PC-3 (cell line): Measurements from ENCODE around the gene CSK. TPM values are rescaled to one million over a fixed set of nuclear protein-coding genes. Genes with fewer than 3 reads are reported as not detected.
"Not testable (repeated sequence)": the region's sequence is repeated elsewhere in the genome, so short reads cannot be mapped to it uniquely, and the experiment has no call there.

Source experiments
- ATAC-seq: fragments of 200-7000 bp; cut with Tn5 transposase; 2 replicates; pipeline ENCODE4 v1.9.1; 2020; ENCODE audit warnings: mild to moderate bottlenecking, moderate library complexity
- BruUV-seq: library from RNA; stranded (reverse); fragments of 400-500 nt; replicated peaks from 2 replicates; lab custom pipeline; 2021; lab: Mats Ljungman, UMichigan
- CTCF ChIA-PET: fragments of 300-600 bp; sonication (Branson Sonifier 250); formaldehyde crosslinking; loops from one replicate; lab custom pipeline; 2022; ENCODE audit warnings: antibody characterized with exemption; lab: Charles Lee
- POLR2A ChIA-PET: fragments of 300-600 bp; sonication (Branson Sonifier 250); formaldehyde crosslinking; loops from one replicate; lab custom pipeline; 2022; ENCODE audit warnings: antibody characterized with exemption; ENCODE audit not compliant: unreplicated experiment; lab: Charles Lee
- DNase-seq: peaks from one replicate; pipeline ENCODE4 v3.0.0-alpha.2; 2015
- H2AFZ ChIP-seq: fragments of 300-600 bp; sonication (generic); 2 replicates; pipeline ENCODE4 v1.6.0; 2016; ENCODE audit warnings: antibody characterized with exemption, low read length
- H3F3A ChIP-seq: fragments of 300-600 bp; sonication (generic); one replicate; pipeline ENCODE4 v1.6.0; 2017; ENCODE audit warnings: antibody characterized with exemption, low read length, control low read depth, mild to moderate bottlenecking; ENCODE audit not compliant: unreplicated experiment
- H3K27ac ChIP-seq: fragments of 300-600 bp; sonication (generic); 2 replicates; pipeline ENCODE4 v1.5.1; 2016; ENCODE audit warnings: mild to moderate bottlenecking, low read length
- H3K27me3 ChIP-seq: fragments of 300-600 bp; sonication (generic); 2 replicates; pipeline ENCODE4 v1.6.1; 2016; ENCODE audit warnings: low read length, mixed read lengths
- H3K36me3 ChIP-seq: fragments of 300-600 bp; sonication (generic); 2 replicates; pipeline ENCODE4 v1.6.1; 2016; ENCODE audit warnings: low read depth, mixed run types, low read length, mixed read lengths
- H3K4me1 ChIP-seq: fragments of 300-600 bp; sonication (generic); 2 replicates; pipeline ENCODE4 v1.5.1; 2016; ENCODE audit warnings: low read length; ENCODE audit not compliant: insufficient read depth
- H3K4me2 ChIP-seq: fragments of 300-600 bp; sonication (generic); 2 replicates; pipeline ENCODE4 v1.6.0; 2016; ENCODE audit warnings: low read length
- H3K4me3 ChIP-seq: fragments of 300-600 bp; sonication (generic); 2 replicates; pipeline ENCODE4 v1.5.1; 2016; ENCODE audit warnings: mild to moderate bottlenecking, low read length, mixed read lengths
- H3K79me2 ChIP-seq: fragments of 300-600 bp; sonication (generic); 2 replicates; pipeline ENCODE4 v1.6.1; 2017; ENCODE audit warnings: low read length, mixed read lengths
- H3K9ac ChIP-seq: fragments of 300-600 bp; sonication (generic); 2 replicates; pipeline ENCODE4 v1.6.0; 2016; ENCODE audit warnings: mild to moderate bottlenecking, low read length
- H3K9me2 ChIP-seq: fragments of 300-600 bp; sonication (generic); replicated peaks from 2 replicates; pipeline ENCODE4 v1.6.1; 2016; ENCODE audit warnings: mixed run types, low read length, mixed read lengths
- H3K9me3 ChIP-seq: fragments of 300-600 bp; sonication (generic); 2 replicates; pipeline ENCODE4 v1.6.1; 2016; ENCODE audit warnings: low read length, mixed read lengths
- H4K20me1 ChIP-seq: fragments of 300-600 bp; sonication (generic); 2 replicates; pipeline ENCODE4 v1.6.1; 2016; ENCODE audit warnings: low read length, mixed read lengths
- EZH2 ChIP-seq: fragments of 300-600 bp; sonication (generic); IDR thresholded peaks from one replicate; pipeline ENCODE4 v1.6.1; 2017; ENCODE audit warnings: antibody characterized with exemption, mild to moderate bottlenecking, low read length; ENCODE audit not compliant: unreplicated experiment
- EZH2phosphoT487 ChIP-seq: fragments of 300-600 bp; sonication (generic); IDR thresholded peaks from 2 replicates; pipeline ENCODE4 v1.6.1; 2018; ENCODE audit warnings: mild to moderate bottlenecking, antibody characterized with exemption, low read length, borderline replicate concordance
- intact Hi-C: fragments of 100-400 bp; cut with micrococcal nuclease; formaldehyde crosslinking; loops from 2 replicates; pipeline ENCODE4 v1.9.0; 2023
- total RNA-seq: library from RNA; depleted of rRNA; stranded (reverse); fragments of >200 nt; gene quantifications from 2 replicates; pipeline ENCODE4 v1.2.3, GENCODE V29; 2014
- TF ChIP-seq, protein P1 (sequence below): fragments of 300-600 bp; sonication (generic); conservative IDR thresholded peaks from 2 replicates; pipeline ENCODE4 v1.5.1; 2017; ENCODE audit warnings: antibody characterized with exemption, low read depth, mild to moderate bottlenecking, low read length

CSK gene
- total RNA-seq, 1 experiment from 2014 or later, result 38.0 TPM

DNA sequence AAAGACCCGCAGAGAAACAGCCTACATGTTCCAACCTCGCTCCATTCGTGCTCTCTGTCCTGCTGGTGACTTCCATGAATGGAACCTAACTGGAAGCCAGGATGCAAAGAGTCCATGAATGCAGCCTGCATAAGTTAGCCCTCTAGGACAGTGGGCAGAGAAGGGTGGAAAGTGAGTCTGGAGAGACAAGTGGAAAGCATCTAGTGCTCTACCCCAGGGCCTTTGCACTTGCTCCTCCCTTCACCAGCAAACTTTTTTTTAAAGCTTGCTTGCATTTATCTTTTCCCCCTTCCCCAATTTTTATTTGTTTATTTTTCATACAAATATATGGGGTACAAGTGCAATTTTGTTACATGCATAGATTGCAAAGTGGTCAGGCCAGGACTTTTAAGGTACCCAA, 48.6 kb upstream of the CSK start:
- no peaks in the 10 kb centered on the region for H4K20me1 ChIP-seq
- intact Hi-C loops, result no loop called here

DNA sequence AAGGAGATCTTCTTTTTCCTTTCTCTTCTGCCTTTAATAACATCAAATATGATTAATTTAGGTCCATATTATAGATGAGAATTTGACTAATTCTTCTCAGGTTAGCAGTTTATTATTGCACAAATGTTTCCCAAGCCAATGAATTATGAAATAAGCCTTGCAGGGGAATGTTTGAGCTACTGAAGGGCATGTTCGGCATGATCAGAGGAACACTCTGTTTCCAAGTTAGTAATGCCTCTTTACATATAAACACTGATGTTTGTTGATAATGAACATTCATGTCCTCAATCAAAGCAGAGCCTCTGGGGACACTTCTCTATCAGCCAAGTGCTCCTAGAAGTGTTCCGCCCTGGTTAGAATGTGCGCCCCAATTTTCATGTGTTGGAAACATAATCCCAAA, 46.6 kb upstream of the CSK start:
- CTCF ChIA-PET, result no interaction called here
- Histone ChIP-seq H3K9me2 (no peaks in the 10 kb centered on the region), H3K4me2 (no peak overlapping the region), H3K27me3 (no peaks in the 10 kb centered on the region), H3K9ac (no peak overlapping the region), H3K4me3 (no peak overlapping the region), H3K79me2 (no peaks in the 10 kb centered on the region), H3K9me3 (no peaks in the 10 kb centered on the region), H3F3A (no peaks in the 10 kb centered on the region), H2AFZ (no peak overlapping the region), H3K27ac (no peak overlapping the region), H4K20me1 (no peaks in the 10 kb centered on the region), H3K36me3 (no peaks in the 10 kb centered on the region), H3K4me1 (no peaks in the 10 kb centered on the region)
- BruUV-seq, result no TSS peak
- intact Hi-C loops, result no loop called here
- TF ChIP-seq EZH2 (no peak), EZH2phosphoT487 (no peak)
- TF ChIP-seq, protein P1, sequence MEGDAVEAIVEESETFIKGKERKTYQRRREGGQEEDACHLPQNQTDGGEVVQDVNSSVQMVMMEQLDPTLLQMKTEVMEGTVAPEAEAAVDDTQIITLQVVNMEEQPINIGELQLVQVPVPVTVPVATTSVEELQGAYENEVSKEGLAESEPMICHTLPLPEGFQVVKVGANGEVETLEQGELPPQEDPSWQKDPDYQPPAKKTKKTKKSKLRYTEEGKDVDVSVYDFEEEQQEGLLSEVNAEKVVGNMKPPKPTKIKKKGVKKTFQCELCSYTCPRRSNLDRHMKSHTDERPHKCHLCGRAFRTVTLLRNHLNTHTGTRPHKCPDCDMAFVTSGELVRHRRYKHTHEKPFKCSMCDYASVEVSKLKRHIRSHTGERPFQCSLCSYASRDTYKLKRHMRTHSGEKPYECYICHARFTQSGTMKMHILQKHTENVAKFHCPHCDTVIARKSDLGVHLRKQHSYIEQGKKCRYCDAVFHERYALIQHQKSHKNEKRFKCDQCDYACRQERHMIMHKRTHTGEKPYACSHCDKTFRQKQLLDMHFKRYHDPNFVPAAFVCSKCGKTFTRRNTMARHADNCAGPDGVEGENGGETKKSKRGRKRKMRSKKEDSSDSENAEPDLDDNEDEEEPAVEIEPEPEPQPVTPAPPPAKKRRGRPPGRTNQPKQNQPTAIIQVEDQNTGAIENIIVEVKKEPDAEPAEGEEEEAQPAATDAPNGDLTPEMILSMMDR, result no peak
- DNase-seq (no peak), ATAC-seq (no peak)
- POLR2A ChIA-PET, result no interaction called here

More for the DNA sequence above, 48.6 kb upstream of the CSK start:
- Histone ChIP-seq H3K9me2 (no peaks in the 10 kb centered on the region), H3K4me3 (no peak overlapping the region), H3K4me1 (no peaks in the 10 kb centered on the region), H3K9me3 (no peaks in the 10 kb centered on the region), H3K4me2 (no peak overlapping the region), H3K27me3 (no peaks in the 10 kb centered on the region), H2AFZ (no peak overlapping the region), H3K9ac (no peak overlapping the region), H3F3A (no peaks in the 10 kb centered on the region), H3K36me3 (no peaks in the 10 kb centered on the region), H3K27ac (no peak overlapping the region), H3K79me2 (no peaks in the 10 kb centered on the region)
- ChIA-PET POLR2A (no interaction called here), CTCF (no interaction called here)
- no peak for TF ChIP-seq EZH2
- no peak for TF ChIP-seq EZH2phosphoT487
- TF ChIP-seq, protein P1, result no peak
- DNase-seq (no peak), ATAC-seq (no peak)
- no TSS peak for BruUV-seq

DNA sequence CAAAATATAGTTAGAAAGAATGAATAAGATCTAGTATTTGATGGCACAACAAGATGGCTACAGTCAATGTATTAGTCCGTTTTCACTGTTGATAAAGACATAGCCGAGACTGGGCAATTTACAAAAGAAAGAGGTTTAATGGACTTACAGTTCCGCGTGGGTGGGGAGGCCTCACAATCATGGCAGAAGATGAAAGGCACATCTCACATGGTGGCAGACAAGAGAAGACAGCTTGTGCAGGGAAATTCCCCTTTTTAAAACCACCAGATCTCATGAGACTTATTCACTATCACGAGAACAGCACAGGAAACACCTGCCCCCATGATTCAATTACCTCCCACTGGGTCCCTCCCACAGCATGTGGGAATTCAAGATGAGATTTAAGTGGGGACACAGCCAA, 43.6 kb upstream of the CSK start:
- H4K20me1 ChIP-seq, H3K4me3 ChIP-seq, CTCF ChIA-PET, H3K9me3 ChIP-seq, H3K27ac ChIP-seq, DNase-seq, intact Hi-C loops, H3K4me1 ChIP-seq, H3K4me2 ChIP-seq, H3K27me3 ChIP-seq, H3K79me2 ChIP-seq, H3F3A ChIP-seq, H3K36me3 ChIP-seq, ATAC-seq, BruUV-seq, H3K9me2 ChIP-seq, POLR2A ChIA-PET, H3K9ac ChIP-seq, H2AFZ ChIP-seq: not testable (repeated sequence)
